Colonic mucosa (tissue), 4 donors: ENCODE data around the gene CTDNEP1. TPM values are rescaled to one million over a fixed set of nuclear protein-coding genes. Genes with fewer than 3 reads are reported as not detected.

Experiments used
- DNase-seq: peaks from one replicate; pipeline ENCODE4 v3.0.0-alpha.2; 2020
- H3K27ac ChIP-seq: fragments of 200-600 bp; one replicate; pipeline ENCODE4 v1.8.0; 2021
- H3K27me3 ChIP-seq: fragments of 200-600 bp; one replicate; pipeline ENCODE4 v1.8.0; 2021
- H3K36me3 ChIP-seq: fragments of 200-600 bp; one replicate; pipeline ENCODE4 v1.8.0; 2021
- H3K4me1 ChIP-seq: fragments of 200-600 bp; one replicate; pipeline ENCODE4 v1.8.0; 2021; ENCODE audit warnings: mild to moderate bottlenecking
- H3K4me3 ChIP-seq: fragments of 200-600 bp; one replicate; pipeline ENCODE4 v1.8.0; 2021
- H3K9ac ChIP-seq, 2 donors: one replicate each; pipeline ENCODE4 v1.7.0; 2013; ENCODE audit warnings: control low read depth in 2 of 2, low read depth in 2 of 2, low read length in 2 of 2
- H3K9me3 ChIP-seq: fragments of 200-600 bp; one replicate; pipeline ENCODE4 v1.8.0; 2021
- CTCF ChIP-seq: fragments of 200-600 bp; IDR thresholded peaks from one replicate; pipeline ENCODE4 v1.8.0; 2022; ENCODE audit warnings: antibody characterized with exemption, mild to moderate bottlenecking
- intact Hi-C: fragments of 100-400 bp; cut with DNase I; formaldehyde crosslinking; loops from one replicate; pipeline ENCODE4 v1.14.1; 2022
- total RNA-seq, 2 donors: library from RNA; stranded (reverse); fragmentation: NEBNext Ultra II Directional in 1 of 2; extraction: Animal tissue kit (Norgen Biotek cat#: 25700) in 1 of 2; gene quantifications; one replicate each; pipeline ENCODE4 v1.2.1, GENCODE V29; 2021
- donor health status: healthy.
- donor health status: DM: no; HTN: no; CAD: no.
- donor health status: DM: no; HTN: no; CAD: no.

CTDNEP1 gene
- total RNA-seq, 2 donors from 2014 or later, result 124 to 145 TPM

GRCh38 chr17:7226721-7227710 lies 24.5 kb downstream of the CTDNEP1 start:
- H3K9ac ChIP-seq, result no peak overlapping the region
- no peaks in the 10 kb centered on the region for H3K27me3 ChIP-seq
- H3K27ac ChIP-seq, result no peak overlapping the region
- H3K9me3 ChIP-seq, result no peaks in the 10 kb centered on the region
- H3K36me3 ChIP-seq, result peaks cover 30% of the 10 kb centered on the region
- intact Hi-C loops, result no loop called here
- DNase-seq, result no peak
- TF ChIP-seq CTCF, result no peak
- H3K4me1 ChIP-seq, result no peaks in the 10 kb centered on the region
- no peak overlapping the region for H3K4me3 ChIP-seq

GRCh38 chr17:7225711-7226331 lies 25.7 kb downstream of the CTDNEP1 start:
- H3K4me3 ChIP-seq, result no peak overlapping the region
- DNase-seq, result no peak
- no peaks in the 10 kb centered on the region for H3K27me3 ChIP-seq
- no peak overlapping the region for H3K27ac ChIP-seq
- H3K36me3 ChIP-seq, result peaks cover 30% of the 10 kb centered on the region
- H3K9ac ChIP-seq, result no peak overlapping the region
- H3K4me1 ChIP-seq, result peaks cover 10% of the 10 kb centered on the region
- H3K9me3 ChIP-seq, result no peaks in the 10 kb centered on the region
- intact Hi-C loops, result no loop called here
- TF ChIP-seq CTCF, result no peak

GRCh38 chr17:7224661-7225111 lies 26.8 kb downstream of the CTDNEP1 start:
- H3K9me3 ChIP-seq, result no peaks in the 10 kb centered on the region
- no peak overlapping the region for H3K9ac ChIP-seq
- no peak overlapping the region for H3K4me3 ChIP-seq
- H3K27ac ChIP-seq, result no peak overlapping the region
- no peak for TF ChIP-seq CTCF
- DNase-seq, result no peak
- H3K4me1 ChIP-seq, result peaks cover 14% of the 10 kb centered on the region
- H3K27me3 ChIP-seq, result no peaks in the 10 kb centered on the region
- H3K36me3 ChIP-seq, result peaks cover 23% of the 10 kb centered on the region
- intact Hi-C loops, result no loop called here

- Histone ChIP-seq H3K4me3 (no peak overlapping the region), H3K27ac (no peak overlapping the region), H3K27me3 (no peaks in the 10 kb centered on the region), H3K9ac (no peak overlapping the region), H3K4me1 (peaks cover 14% of the 10 kb centered on the region), H3K36me3 (peaks cover 17% of the 10 kb centered on the region), H3K9me3 (no peaks in the 10 kb centered on the region)
- TF ChIP-seq CTCF, result no peak
- intact Hi-C loops, result no loop called here
- DNase-seq, result no peak
Observed at GRCh38 chr17:7224110-7224509, 27.4 kb downstream of the CTDNEP1 start.

- DNase-seq, result no peak
- no peak overlapping the region for H3K9ac ChIP-seq
- peaks cover 14% of the 10 kb centered on the region for H3K4me1 ChIP-seq
- no peak for TF ChIP-seq CTCF
- H3K9me3 ChIP-seq, result no peaks in the 10 kb centered on the region
- no peak overlapping the region for H3K27ac ChIP-seq
- H3K4me3 ChIP-seq, result no peak overlapping the region
- no peaks in the 10 kb centered on the region for H3K27me3 ChIP-seq
- intact Hi-C loops, result no loop called here
- H3K36me3 ChIP-seq, result peaks cover 11% of the 10 kb centered on the region
Observed at GRCh38 chr17:7223375-7223774, 28.2 kb downstream of the CTDNEP1 start.
